ENCODE measurements around the gene ESR2.

GRCh38 chr14:64303471-64303917, 9.3 kb upstream of the ESR2 start:
- TF ChIP-seq POLR2A (IDR thresholded peaks at IDR 0.05; ENCODE audit: low read length) (no peak), GATA1 (IDR thresholded peaks at IDR 0.05; ENCODE audit: low read depth, low read length) (no peak)

Data from erythroblast (primary cell).